ENCODE data around the gene AVP. TPM values are rescaled to one million over a fixed set of nuclear protein-coding genes. Genes with fewer than 3 reads are reported as not detected.

AVP gene
- total and polyA plus RNA-seq, 2 of the 13 experiments (the other 11 are each of a cell fraction or from before 2014, with no cell fraction given) = 0.12 TPM; not detected in 1

- no peak for TF ChIP-seq CBX2 (IDR thresholded peaks at IDR 0.05; ENCODE audit: low read depth, low read length)
- no peak for TF ChIP-seq CBX2 (CRISPR knock-in tag; IDR thresholded peaks at IDR 0.05; ENCODE audit: low read depth)
- peak; percentile 18; the same call in 1 of the 2 replicates for TF ChIP-seq HNF1B (CRISPR knock-in tag; IDR thresholded peaks at IDR 0.05)
- no peak for TF ChIP-seq ZNF558 (CRISPR knock-in tag; IDR thresholded peaks at IDR 0.05; ENCODE audit: borderline replicate concordance)
- no peak for TF ChIP-seq MZF1 (CRISPR knock-in tag; IDR thresholded peaks at IDR 0.05; ENCODE audit: borderline replicate concordance)
- no peak for TF ChIP-seq USF2 (IDR thresholded peaks at IDR 0.05; ENCODE audit: low read depth, low read length)
- TF ChIP-seq USF2 (CRISPR knock-in tag; IDR thresholded peaks at IDR 0.05; ENCODE audit: borderline replicate concordance) = no peak
- TF ChIP-seq ZNF143 (CRISPR knock-in tag; IDR thresholded peaks at IDR 0.05) = no peak
- no peak for TF ChIP-seq ZNF629 (CRISPR knock-in tag; conservative IDR thresholded peaks at IDR 0.05)
- peak; percentile 91 for TF ChIP-seq ZNF704 (CRISPR knock-in tag; IDR thresholded peaks at IDR 0.05; ENCODE audit: borderline replicate concordance)
- TF ChIP-seq SAFB2 (CRISPR knock-in tag; IDR thresholded peaks at IDR 0.05; ENCODE audit: borderline replicate concordance, low read depth) = no peak
- no peak for TF ChIP-seq ZEB1 (IDR thresholded peaks at IDR 0.05; ENCODE audit: insufficient replicate concordance, low read depth)
- TF ChIP-seq ZNF142 (CRISPR knock-in tag; IDR thresholded peaks at IDR 0.05) = no peak
- TF ChIP-seq CERS6 (CRISPR knock-in tag; IDR thresholded peaks at IDR 0.05) = no peak
- TF ChIP-seq ZNF335 (CRISPR knock-in tag; IDR thresholded peaks at IDR 0.05) = no peak
- TF ChIP-seq ZFP36 (IDR thresholded peaks at IDR 0.05; ENCODE audit: borderline replicate concordance, low read depth, low read length, partially characterized antibody) = no peak
Observed at GRCh38 chr20:3115190-3116107, 30.9 kb upstream of the AVP start (continued).

Measured in HepG2 (cell line).